ENCODE measurements around the gene TNFAIP2. TPM values are rescaled to one million over a fixed set of nuclear protein-coding genes. Genes with fewer than 3 reads are reported as not detected.

Gene TNFAIP2
- total RNA-seq, 1 donor from 2014 or later, result 1.0 TPM

DNA sequence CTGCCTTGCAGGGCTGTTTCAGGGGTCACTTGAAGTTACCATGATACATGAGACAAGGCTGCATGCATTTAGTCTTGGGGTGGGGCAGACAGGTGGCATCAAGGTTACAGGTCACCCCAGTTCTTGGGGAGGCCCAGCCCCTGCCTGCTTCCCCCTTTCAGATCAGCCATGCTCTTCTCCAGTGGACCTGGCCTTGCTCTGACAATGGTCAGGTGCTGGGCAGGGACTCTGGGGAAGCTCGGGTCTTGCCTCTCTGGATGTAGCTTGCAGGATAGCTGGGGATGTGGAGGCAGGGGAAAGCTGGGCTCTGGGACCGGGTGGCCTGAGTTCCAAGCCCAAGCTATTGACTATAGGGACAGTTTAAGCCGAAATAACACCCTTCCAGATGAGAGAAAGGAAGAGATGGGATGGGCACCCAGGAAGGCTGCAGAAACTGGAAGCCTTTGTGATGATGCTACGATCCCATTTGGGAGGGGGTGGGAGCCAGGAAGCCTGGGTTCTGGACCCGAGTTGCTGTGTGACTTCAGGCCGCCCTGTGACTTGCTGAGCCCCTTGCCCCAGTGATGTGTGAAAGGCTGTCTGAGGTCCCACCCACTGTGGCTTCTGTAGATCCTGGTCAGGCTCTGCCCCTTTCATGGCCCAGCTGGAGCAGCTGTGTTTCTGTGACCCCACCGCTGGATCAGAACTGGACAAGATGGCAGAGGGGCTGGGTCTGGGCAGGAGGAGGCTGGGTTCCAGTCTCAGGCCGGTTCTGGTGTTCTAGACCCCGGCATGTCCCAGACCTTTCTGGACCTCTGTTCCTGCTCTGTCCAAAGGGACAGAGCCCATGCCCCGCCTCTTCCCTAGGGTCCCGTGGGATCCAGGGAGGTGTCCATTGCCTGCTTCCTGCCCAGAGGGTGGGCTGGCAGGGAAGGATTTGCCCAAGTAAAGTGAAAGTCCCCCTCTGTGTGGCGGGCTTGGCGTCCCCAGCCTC, 2.1 kb downstream of the TNFAIP2 start:
- Mint-ChIP-seq H3K4me1 (ENCODE audit: low read depth) (no peaks in the 10 kb centered on the region), H3K27me3 (ENCODE audit: low read depth) (peaks cover 24% of the 10 kb centered on the region), H3K27ac (no peak overlapping the region), H3K9me3 (no peaks in the 10 kb centered on the region), H3K36me3 (ENCODE audit: low read depth) (no peaks in the 10 kb centered on the region), H3K4me3 (ENCODE audit: low read depth) (no peak overlapping the region)
- intact Hi-C loops (cut with micrococcal nuclease), result no loop called here
- DNase-seq (ENCODE audit: low spot score), result no peak

DNA sequence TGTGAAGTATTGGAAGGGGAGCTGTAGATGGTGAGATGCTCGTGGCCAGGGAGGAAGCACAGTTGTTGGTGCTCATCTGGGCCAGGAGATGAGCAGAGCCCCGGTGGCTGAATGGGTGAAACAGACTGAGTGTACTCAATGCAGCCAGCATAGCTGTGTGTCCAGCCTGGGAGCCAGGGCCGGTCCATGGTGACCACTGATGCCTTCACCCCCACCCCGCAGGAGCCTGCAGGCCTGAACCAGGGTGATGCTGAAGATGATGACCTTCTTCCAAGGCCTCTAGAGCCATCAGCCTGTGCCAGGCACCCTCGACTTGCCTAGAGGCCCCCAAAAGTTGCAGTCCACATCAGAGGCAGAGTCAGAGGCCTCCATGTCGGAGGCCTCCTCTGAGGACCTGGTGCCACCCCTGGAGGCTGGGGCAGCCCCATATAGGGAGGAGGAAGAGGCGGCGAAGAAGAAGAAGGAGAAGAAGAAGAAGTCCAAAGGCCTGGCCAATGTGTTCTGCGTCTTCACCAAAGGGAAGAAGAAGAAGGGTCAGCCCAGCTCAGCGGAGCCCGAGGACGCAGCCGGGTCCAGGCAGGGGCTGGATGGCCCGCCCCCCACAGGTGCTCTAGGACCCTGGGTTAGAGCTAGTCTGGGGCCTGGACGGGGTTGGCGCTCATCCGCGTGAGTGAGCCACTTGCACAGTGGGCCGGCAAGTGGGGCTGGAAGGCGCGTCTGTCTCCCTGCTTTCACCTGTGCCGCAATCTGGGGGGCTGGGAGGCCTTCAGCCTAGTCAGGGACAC, 3.0 kb downstream of the TNFAIP2 start:
- H3K27me3 Mint-ChIP-seq (ENCODE audit: low read depth), result peaks cover 17% of the 10 kb centered on the region
- H3K27ac Mint-ChIP-seq, result no peak overlapping the region
- intact Hi-C loops (cut with micrococcal nuclease), result no loop called here
- no peaks in the 10 kb centered on the region for H3K4me1 Mint-ChIP-seq (ENCODE audit: low read depth)
- no peaks in the 10 kb centered on the region for H3K9me3 Mint-ChIP-seq
- H3K36me3 Mint-ChIP-seq (ENCODE audit: low read depth), result no peaks in the 10 kb centered on the region
- DNase-seq (ENCODE audit: low spot score), result no peak
- H3K4me3 Mint-ChIP-seq (ENCODE audit: low read depth), result no peak overlapping the region

DNA sequence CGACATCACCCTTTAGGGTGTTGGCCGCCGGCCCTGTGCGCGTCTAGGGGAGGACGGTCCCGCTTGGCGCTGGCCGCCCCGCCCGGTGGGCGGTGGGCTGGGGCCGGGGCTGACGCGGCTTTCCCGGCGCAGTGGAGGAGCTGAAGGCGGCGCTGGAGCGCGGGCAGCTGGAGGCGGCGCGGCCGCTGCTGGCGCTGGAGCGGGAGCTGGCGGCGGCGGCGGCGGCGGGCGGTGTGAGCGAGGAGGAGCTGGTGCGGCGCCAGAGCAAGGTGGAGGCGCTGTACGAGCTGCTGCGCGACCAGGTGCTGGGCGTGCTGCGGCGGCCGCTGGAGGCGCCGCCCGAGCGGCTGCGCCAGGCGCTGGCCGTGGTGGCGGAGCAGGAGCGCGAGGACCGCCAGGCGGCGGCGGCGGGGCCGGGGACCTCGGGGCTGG, 3.6 kb downstream of the TNFAIP2 start:
- Mint-ChIP-seq H3K27me3 (ENCODE audit: low read depth) (peaks cover 14% of the 10 kb centered on the region), H3K36me3 (ENCODE audit: low read depth) (no peaks in the 10 kb centered on the region), H3K27ac (no peak overlapping the region), H3K9me3 (no peaks in the 10 kb centered on the region), H3K4me3 (ENCODE audit: low read depth) (no peak overlapping the region), H3K4me1 (ENCODE audit: low read depth) (no peaks in the 10 kb centered on the region)
- intact Hi-C loops (cut with micrococcal nuclease), result no loop called here
- DNase-seq (ENCODE audit: low spot score), result no peak

- Mint-ChIP-seq H3K27ac (no peak overlapping the region), H3K9me3 (no peaks in the 10 kb centered on the region), H3K36me3 (ENCODE audit: low read depth) (no peaks in the 10 kb centered on the region), H3K4me1 (ENCODE audit: low read depth) (no peaks in the 10 kb centered on the region), H3K27me3 (ENCODE audit: low read depth) (peaks cover 9% of the 10 kb centered on the region), H3K4me3 (ENCODE audit: low read depth) (no peak overlapping the region)
- DNase-seq (ENCODE audit: low spot score), result no peak
- intact Hi-C loops (cut with micrococcal nuclease), result no loop called here
Observed at GRCh38 chr14:103127356-103127755, 4.1 kb downstream of the TNFAIP2 start.

GRCh38 chr14:103127861-103128598, 4.8 kb downstream of the TNFAIP2 start:
- H3K36me3 Mint-ChIP-seq (ENCODE audit: low read depth), result no peaks in the 10 kb centered on the region
- H3K4me1 Mint-ChIP-seq (ENCODE audit: low read depth), result no peaks in the 10 kb centered on the region
- DNase-seq (ENCODE audit: low spot score), result no peak
- no peaks in the 10 kb centered on the region for H3K9me3 Mint-ChIP-seq
- H3K27me3 Mint-ChIP-seq (ENCODE audit: low read depth), result peaks cover 8% of the 10 kb centered on the region
- intact Hi-C loops (cut with micrococcal nuclease), result no loop called here
- H3K4me3 Mint-ChIP-seq (ENCODE audit: low read depth), result no peak overlapping the region
- H3K27ac Mint-ChIP-seq, result no peak overlapping the region

DNA sequence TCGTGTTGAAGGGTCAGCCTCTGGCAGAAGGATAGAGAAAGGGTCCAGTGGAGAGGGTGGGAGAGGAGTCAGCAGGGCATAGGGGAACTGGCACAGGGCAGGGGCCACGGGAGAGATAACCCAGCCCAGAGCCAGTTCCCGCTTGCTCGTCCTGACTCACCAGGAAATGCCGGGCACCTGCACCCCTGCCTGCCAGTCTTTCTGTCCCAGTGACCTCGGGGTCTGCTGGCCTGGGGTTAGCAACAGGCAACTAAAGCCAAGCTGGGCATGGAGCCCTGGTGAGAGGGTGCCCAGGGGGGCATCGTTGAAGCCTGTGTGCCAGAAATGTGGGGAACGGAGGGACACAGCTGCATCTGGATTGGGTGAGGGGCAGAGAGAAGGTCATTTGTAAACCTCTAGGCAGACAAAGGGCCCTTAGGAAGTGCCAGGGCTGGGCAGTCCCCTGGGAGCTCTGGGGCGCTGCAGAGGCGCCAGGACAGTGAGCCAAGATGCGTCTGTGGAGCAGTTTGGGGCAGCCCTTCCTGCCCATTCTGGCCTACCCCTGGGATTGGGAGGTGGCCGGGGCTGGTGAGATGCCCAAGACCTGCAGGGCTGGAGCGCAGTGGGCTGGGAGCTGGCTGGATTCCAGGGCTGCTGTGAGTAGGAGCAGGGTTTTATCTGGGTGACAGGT, 5.5 kb downstream of the TNFAIP2 start:
- Mint-ChIP-seq H3K27ac (no peak overlapping the region), H3K4me1 (ENCODE audit: low read depth) (no peaks in the 10 kb centered on the region), H3K27me3 (ENCODE audit: low read depth) (peaks cover 8% of the 10 kb centered on the region), H3K9me3 (no peaks in the 10 kb centered on the region), H3K4me3 (ENCODE audit: low read depth) (no peak overlapping the region), H3K36me3 (ENCODE audit: low read depth) (no peaks in the 10 kb centered on the region)
- intact Hi-C loops (cut with micrococcal nuclease), result no loop called here
- DNase-seq (ENCODE audit: low spot score), result no peak

GRCh38 chr14:103129301-103130016, 6.2 kb downstream of the TNFAIP2 start:
- Mint-ChIP-seq H3K27me3 (ENCODE audit: low read depth) (peaks cover 2% of the 10 kb centered on the region), H3K4me3 (ENCODE audit: low read depth) (no peak overlapping the region), H3K36me3 (ENCODE audit: low read depth) (no peaks in the 10 kb centered on the region), H3K4me1 (ENCODE audit: low read depth) (no peaks in the 10 kb centered on the region), H3K9me3 (no peaks in the 10 kb centered on the region), H3K27ac (no peak overlapping the region)
- intact Hi-C loops (cut with micrococcal nuclease), result no loop called here
- no peak for DNase-seq (ENCODE audit: low spot score)

DNA sequence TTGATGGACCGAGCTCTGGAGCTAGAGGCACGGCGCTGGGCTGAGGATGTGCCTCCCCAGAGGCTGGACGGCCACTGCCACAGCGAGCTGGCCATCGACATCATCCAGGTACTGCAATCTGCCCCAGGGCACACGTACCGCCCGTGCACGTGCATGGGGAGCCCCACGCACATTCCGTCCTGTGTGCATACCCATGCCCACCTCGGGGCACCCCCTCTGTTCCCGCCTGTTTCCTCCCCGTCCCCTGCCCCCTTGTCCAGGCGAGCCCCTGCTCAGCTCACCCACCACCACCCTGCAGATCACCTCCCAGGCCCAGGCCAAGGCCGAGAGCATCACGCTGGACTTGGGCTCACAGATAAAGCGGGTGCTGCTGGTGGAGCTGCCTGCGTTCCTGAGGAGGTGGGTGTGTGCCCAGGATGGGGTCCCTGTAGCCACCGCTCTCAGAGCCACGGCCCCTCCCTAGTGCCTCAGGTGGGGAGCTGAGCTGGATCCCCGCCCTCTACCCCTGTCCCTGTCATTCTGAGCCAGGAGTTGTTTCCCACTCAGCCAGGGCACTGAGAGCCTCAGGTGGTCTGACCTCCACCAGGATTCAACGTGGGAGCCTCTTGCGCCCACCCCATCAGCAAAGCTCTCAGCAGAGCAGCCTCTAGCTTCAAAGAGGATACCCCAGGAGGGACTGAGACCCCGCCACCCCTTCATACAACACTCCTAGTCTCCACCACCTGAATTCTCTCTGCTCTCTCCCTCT, 6.9 kb downstream of the TNFAIP2 start:
- no peaks in the 10 kb centered on the region for H3K4me1 Mint-ChIP-seq (ENCODE audit: low read depth)
- no peaks in the 10 kb centered on the region for H3K9me3 Mint-ChIP-seq
- intact Hi-C loops (cut with micrococcal nuclease), result no loop called here
- DNase-seq (ENCODE audit: low spot score), result no peak
- H3K4me3 Mint-ChIP-seq (ENCODE audit: low read depth), result no peak overlapping the region
- H3K27me3 Mint-ChIP-seq (ENCODE audit: low read depth), result peaks cover 2% of the 10 kb centered on the region
- no peak overlapping the region for H3K27ac Mint-ChIP-seq
- H3K36me3 Mint-ChIP-seq (ENCODE audit: low read depth), result no peaks in the 10 kb centered on the region

DNA sequence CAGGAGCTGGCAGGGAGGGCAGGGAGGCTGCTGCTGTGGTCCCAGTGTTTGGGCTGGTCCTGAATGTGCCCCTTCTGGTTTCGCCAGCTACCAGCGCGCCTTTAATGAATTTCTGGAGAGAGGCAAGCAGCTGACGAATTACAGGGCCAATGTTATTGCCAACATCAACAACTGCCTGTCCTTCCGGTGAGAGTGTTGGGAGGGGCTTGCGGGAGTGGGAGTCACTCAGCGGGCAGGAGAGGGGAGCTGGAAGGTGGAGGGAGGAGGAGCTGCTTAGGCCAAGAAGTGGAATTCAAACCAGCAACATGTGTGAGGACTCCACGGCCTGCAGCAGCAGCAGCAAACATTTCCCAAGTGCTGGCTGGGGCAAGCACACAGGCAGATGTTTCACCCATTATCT, 7.7 kb downstream of the TNFAIP2 start:
- intact Hi-C loops (cut with micrococcal nuclease), result no loop called here
- Mint-ChIP-seq H3K9me3 (no peaks in the 10 kb centered on the region), H3K4me3 (ENCODE audit: low read depth) (no peak overlapping the region), H3K27me3 (ENCODE audit: low read depth) (no peaks in the 10 kb centered on the region), H3K36me3 (ENCODE audit: low read depth) (no peaks in the 10 kb centered on the region), H3K4me1 (ENCODE audit: low read depth) (no peaks in the 10 kb centered on the region), H3K27ac (no peak overlapping the region)
- no peak for DNase-seq (ENCODE audit: low spot score)

DNA sequence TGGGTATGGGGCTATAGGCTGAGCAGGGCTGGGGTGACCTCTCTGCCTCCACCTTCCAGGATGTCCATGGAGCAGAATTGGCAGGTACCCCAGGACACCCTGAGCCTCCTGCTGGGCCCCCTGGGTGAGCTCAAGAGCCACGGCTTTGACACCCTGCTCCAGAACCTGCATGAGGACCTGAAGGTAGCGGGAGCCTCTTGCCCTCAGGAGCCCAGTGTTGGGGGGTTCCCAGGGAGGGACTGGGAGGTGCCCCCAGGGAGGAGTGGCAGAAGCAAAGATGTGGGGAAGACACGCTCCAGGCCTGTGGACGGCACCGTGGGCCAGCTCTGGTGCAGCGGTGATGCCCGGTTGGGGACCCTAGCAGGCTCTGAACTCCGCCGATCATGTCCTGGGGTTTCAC, 8.3 kb downstream of the TNFAIP2 start:
- intact Hi-C loops (cut with micrococcal nuclease), result no loop called here
- Mint-ChIP-seq H3K27ac (no peak overlapping the region), H3K4me3 (ENCODE audit: low read depth) (no peak overlapping the region)

DNA sequence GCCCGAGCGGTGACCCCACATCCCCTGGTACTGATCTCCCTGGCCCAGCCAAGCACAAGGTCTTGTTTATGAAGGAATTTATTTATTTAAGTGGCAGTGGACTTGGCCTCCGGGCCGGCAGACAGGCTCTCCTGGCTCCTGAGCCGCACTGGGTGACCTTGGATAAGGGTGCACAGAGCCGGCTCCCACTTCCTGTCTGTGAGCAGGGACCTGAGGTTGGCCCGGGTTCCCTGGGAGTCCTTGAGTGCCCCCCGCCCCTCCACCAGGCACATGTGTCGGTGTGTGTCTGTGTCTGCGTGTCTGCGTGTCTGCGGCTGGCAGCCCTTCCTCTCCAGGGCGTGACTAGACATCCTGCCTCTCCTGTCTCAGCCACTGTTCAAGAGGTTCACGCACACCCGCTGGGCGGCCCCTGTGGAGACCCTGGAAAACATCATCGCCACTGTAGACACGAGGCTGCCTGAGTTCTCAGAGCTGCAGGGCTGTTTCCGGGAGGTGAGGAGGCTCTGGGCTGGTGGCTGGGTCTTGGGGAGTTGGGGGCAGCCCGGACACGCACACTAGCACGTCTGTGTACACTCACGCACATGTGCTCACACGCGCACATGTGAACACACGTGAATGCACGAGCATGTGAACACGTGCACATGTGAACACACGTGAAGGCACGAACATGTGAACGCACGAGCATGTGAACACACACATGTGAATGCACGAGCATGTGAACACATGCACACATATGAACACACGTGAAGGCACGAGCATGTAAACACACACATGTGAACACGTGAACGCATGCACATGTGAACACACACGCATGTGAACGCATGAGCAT, 9.3 kb downstream of the TNFAIP2 start:
- DNase-seq (ENCODE audit: low spot score), result no peak
- intact Hi-C loops (cut with micrococcal nuclease), result no loop called here
- Mint-ChIP-seq H3K36me3 (ENCODE audit: low read depth) (no peaks in the 10 kb centered on the region), H3K4me3 (ENCODE audit: low read depth) (no peak overlapping the region), H3K27ac (no peak overlapping the region), H3K4me1 (ENCODE audit: low read depth) (no peaks in the 10 kb centered on the region), H3K9me3 (no peaks in the 10 kb centered on the region), H3K27me3 (ENCODE audit: low read depth) (no peaks in the 10 kb centered on the region)

More for the DNA sequence above, 8.3 kb downstream of the TNFAIP2 start:
- no peaks in the 10 kb centered on the region for H3K4me1 Mint-ChIP-seq (ENCODE audit: low read depth)
- no peaks in the 10 kb centered on the region for H3K9me3 Mint-ChIP-seq
- H3K36me3 Mint-ChIP-seq (ENCODE audit: low read depth), result no peaks in the 10 kb centered on the region
- no peaks in the 10 kb centered on the region for H3K27me3 Mint-ChIP-seq (ENCODE audit: low read depth)
- no peak for DNase-seq (ENCODE audit: low spot score)
